RCC 7860 (cell line): ENCODE measurements around the gene BHMT.
"Not testable (repeated sequence)": the region's sequence is repeated elsewhere in the genome, so short reads cannot be mapped to it uniquely, and the experiment has no call there.

ENCODE experiments used
- DNase-seq: peaks from one replicate; pipeline ENCODE4 v3.0.0-alpha.2; 2015; ENCODE audit warnings: low spot score
- FAIRE-seq: peaks from 2 replicates; lab custom pipeline; 2012; peaks lifted over from hg19 to GRCh38; lab: Jason Lieb, UNC

The BHMT gene

DNA sequence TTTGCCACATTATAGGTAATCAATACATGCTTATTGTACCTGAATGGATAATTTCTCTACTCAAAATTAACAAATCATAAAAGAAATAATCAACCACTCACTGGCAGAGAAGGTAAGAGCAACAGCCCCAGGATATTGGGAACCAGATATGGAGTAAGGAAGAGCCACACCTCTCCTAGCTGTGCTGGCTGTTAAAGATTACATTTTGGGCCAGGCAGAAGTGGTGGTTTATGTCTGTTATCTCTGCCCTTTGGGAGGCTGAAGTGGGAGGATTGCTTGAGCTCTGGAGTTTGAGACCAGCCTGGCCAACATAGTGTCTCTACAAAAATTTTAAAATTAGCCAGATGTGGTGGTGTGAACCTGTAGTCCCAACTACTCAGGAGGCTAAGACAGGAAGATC, 56.4 kb downstream of the BHMT start:
- DNase-seq: no peak
- FAIRE-seq: no peak

DNA sequence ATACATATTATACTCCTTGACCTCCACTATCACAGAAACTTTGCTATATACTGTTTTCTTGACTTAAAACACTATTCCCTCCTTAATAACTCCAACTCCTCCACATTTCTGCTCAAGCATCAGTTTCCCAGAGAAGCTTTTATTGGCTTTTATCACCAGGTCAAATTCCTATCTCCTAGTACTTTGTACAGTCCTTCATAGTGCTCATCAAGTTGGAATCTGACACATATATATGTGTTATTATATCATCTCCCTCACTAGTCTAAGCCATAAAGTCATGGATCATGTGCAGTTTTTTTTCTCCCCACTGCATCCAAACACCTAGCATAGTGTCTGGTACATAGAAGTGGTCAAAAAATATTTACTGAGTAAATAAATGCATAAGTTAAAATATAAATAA, 59.1 kb downstream of the BHMT start:
- FAIRE-seq: no peak
- no peak for DNase-seq

DNA sequence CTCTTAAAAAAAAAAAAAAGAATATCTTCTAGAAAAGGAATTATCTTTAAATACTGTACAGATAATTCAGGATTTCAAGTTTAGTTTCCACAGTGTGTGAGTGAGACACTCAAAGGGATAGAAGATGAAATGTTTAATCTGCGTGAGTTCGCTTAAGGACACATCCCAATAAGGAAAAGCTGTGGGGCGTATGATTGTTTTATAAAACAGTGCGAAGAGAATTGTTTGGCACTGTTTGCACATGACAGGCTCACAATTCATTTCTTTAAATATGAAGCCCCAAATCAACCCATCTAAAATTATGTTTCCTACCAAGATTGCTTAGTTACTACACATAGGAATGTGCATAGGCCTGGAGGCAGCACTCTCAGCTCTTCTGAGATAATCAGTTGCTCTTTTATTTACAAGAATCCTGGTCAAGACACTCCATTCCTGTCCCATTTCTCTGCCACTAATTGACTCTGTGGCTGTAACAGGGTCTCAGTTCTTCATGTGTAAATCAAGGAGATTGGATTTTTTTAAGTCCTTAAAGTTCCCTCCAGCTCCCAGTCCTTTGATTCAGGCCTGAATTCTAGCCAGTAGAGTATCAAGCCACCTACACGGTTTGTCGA, 60.1 kb downstream of the BHMT start:
- no peak for FAIRE-seq

DNA sequence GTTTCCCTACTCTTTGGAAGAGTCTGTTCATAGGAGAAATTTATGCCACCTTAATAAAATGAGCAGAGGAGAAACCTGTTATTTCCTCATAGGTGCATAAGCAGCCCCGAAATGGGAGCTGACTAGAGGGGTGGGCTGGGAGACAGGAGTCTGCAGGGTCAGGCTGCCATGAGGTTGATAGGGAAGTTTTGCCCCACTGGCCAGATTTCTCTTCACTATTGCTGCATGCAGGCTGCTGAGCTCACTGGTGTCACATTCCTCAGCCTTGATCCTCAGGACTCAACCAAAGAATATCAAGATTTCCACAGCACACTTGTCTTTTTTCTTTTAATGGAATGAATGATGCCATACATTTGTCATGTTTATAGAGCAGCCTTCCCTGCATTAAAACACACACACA, 60.7 kb downstream of the BHMT start:
- no peak for FAIRE-seq
- DNase-seq: no peak

More for the DNA sequence above, 60.1 kb downstream of the BHMT start:
- DNase-seq: no peak

DNA sequence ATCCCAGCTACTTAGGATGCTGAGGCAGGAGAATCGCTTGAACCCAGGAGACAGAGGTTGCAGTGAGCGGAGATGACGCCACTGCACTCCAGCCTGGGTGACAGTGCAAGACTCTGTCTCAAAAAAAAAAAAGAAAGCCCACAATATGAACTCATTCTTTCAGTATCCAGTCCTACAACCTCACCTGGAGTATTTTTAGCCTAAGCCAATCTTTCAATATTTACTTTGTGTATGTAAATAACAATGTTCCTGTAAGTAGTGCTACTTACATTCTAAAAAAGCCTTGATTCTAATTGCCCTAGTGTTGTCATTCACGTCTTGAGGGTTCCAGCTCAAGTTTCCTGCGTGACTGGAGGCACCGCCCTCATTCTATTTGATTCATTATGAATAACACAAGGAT, 62.0 kb downstream of the BHMT start:
- FAIRE-seq: no peak
- DNase-seq: no peak

DNA sequence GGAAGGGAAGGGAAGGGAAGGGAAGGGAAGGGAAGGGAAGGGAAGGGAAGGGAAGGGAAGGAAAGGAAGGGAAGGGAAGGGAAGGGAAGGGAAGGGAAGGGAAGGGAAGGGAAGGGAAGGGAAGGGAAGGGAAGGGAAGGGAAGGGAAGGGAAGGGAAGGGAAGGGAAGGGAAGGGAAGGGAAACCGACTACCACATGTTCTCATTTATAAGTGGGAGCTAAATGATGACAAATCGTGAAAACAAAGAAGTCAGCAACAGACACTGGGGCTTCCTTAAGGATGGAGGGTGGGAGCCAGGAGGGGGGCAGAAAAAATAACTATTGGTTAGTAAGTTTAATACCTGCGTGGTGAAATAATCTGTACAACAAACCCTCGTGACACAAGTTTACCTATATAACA, 68.8 kb downstream of the BHMT start:
- not testable (repeated sequence) for DNase-seq, FAIRE-seq

DNA sequence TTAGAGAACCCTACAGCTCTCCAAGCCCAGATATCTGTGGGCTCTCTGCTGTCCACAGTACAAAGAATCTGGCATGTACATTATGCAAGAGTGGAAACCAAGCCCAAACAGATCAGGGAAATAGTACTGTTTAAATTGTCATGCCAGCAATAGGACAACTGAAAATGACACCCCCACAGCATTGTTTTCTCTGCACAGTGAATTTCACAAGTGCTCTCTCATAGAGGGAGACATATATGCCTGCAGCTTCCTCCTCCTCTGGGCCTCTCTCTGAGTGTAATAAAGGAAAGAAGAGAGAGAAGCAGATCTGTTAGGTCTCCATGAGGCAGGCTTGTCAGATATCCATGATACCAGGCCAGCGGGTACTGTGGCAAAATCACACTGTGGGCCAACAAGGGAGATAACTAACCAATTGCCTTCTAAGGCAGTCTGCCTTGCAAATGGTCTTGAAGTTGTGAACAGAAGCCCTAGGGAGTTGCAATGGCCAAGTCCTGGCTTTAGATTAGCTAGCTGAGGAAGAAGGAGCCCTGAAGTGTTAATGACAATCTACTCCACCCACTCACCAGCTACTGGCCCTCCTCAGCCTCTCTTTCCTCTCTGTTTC, 69.9 kb downstream of the BHMT start:
- no peak for DNase-seq
- no peak for FAIRE-seq
